Left renal cortex interstitium (tissue), 4 donors: ENCODE data around the gene SCN9A. TPM values are rescaled to one million over a fixed set of nuclear protein-coding genes. Genes with fewer than 3 reads are reported as not detected.

Experiments used
- DNase-seq, 4 donors: peaks; one replicate each; pipeline ENCODE4 v3.0.0-alpha.2; 2013; ENCODE audit warnings: low read depth in 4 of 4, low spot score in 2 of 4, missing footprints in 1 of 4
- polyA plus RNA-seq, 4 donors: library from polyadenylated mRNA; unstranded; fragments of 120-200 nt; gene quantifications; one replicate each; pipeline ENCODE4 v1.2.1, GENCODE V29; 2013; ENCODE audit not compliant: insufficient read length in 4 of 4

The SCN9A gene
- polyA plus RNA-seq, 4 donors = 1.4 to 1.9 (median 1.7) TPM

DNA sequence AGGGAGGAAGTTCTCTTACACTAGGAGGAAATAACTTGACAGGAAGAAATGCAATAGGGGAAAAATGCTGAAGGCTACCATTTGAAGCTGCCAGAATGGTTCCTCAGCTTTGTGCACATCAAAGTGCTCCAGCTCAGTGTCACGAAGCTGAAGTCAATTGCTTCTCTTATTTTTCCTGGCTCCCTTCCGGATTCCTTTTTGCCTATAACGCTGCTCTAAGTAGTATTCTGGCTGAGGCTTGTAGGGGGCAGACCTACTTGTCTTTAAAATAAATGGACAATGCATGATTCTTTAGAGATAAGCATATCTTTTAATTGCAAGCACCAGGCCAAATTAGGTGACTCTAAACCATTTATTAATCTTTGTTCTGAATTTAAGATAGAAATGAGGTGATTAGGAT, 187.7 kb downstream of the SCN9A start:
- DNase-seq = no peak

DNA sequence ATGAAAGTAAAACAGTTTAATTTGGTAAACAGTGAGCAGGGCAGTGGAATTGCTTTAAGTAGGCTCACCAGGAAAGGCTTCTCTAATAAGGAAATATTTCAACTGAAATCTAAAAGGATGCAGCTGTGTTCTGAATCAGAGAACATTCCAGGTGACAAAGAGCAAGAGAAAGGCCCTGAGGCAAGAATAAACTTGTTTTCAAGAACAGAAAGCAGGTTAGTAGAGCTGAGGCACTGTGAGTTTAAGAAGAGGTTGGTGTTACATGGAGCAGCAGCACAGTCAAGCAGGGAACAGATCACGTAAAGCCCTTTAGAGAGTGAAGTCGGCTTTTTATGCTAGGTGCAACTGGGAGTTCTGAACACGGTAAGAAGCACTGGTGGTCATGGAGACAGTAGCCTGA, 191.0 kb downstream of the SCN9A start:
- DNase-seq = no peak

DNA sequence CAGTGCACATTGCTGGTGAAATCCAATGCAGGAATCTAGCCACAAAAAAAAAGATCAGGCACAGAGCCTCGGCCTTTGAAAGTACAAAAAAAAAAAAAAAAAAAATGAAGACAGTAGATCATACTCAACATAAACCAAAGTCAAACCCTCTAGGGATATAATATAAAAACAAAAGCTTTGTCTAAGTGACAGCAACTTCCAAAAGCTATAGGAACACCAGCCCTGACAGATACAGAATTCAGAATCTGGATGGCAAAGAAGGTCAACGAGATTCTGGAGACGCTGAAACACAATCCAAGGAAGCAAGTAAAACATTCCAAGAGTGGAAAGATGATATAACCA, 194.0 kb downstream of the SCN9A start:
- DNase-seq = no peak

DNA sequence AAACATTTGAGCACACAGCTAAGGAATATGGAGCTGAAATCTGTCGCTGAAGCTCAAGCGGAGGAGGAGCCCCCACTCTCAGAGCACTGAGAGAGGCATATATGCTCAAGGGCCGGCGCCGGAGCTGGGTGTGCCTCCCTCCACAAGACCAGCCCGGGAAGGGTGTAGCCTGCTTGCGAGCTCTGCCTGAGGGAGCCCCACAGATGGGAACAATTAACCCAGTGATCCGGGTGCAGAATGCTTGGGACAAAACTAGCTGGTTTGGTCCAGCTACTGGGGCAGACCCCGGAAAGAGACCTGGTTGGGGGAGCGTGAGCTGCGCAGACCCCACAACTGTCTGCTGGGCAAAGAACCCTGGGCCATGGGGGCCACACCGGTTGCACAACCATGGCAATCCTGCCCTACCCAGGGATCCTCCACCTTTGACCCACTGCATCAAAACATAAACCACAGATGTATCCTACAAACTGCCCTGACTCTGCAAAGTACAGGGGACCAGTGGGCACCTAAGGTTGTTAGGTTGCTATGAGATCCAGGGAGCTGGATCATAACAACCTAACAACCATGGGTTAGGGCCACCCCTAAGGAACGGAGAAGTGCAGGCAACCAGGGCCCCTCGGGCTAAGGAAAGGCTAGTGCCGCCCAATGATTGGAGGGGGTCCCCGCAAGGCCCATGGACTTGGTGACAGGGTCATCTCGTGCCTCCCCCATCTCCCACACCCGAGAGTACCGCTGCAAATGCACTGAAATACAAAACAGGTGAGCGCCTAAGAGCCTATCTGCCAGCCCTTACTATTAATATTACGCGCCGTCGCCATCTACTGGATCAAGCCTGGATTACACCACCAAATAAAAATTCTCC, 194.6 kb downstream of the SCN9A start:
- DNase-seq = peak in 2 of 4 donors; percentile 15 to 25

DNA sequence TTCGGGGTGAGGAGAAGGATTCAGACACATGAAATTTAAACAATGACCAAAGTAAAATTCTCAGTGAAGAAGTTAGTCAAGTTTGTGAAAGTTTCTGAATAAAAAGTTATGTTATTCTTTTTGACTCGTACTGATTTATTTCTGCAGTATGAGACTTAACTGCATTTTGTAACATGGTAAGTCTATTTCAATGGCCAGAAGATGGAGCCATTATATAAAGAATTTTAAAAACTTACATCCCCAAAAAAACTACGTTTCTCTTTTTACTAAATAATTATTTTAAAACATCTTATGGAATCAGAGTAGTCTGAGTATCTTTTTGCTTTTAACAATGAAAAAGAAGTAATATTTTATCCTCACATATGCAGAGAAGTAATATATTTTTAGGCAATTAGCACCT, 196.5 kb downstream of the SCN9A start:
- no peak for DNase-seq

DNA sequence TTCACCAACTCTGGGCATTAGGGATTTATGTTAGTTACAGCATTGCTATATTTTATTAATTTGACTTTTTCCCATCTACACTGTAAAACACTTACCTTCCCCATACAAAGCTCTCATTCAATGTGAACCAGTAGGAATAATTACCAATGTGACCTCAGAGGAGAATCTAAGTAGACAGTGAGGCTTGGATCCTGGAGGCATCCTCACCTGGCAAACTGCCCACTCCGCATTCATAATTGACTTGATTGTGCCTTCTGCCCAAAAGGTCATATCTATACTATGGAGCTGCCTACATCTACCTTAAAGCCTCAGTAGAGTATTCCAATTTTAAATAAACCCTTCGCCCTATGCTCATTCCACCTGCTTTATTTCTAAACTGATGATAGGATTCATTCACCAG, 202.5 kb downstream of the SCN9A start:
- no peak for DNase-seq

DNA sequence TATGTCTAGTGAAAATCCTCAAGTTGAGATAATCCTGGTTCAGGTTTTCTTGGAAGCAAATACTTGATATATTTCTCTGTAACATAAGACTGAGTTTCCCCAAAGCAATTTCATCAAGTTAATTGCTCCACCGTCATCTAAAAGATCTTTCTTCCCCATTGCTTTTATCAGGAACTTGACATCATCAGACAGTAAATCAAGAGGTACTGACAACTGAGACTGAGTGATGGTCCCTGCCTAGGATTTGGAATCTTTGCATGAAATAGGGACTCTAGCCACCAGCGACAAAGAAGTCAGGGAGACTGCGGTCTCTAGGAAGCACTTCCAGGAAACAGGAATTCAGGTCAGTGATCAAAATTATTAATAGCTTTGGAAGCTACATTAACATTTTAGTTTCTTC, 204.5 kb downstream of the SCN9A start:
- no peak for DNase-seq

DNA sequence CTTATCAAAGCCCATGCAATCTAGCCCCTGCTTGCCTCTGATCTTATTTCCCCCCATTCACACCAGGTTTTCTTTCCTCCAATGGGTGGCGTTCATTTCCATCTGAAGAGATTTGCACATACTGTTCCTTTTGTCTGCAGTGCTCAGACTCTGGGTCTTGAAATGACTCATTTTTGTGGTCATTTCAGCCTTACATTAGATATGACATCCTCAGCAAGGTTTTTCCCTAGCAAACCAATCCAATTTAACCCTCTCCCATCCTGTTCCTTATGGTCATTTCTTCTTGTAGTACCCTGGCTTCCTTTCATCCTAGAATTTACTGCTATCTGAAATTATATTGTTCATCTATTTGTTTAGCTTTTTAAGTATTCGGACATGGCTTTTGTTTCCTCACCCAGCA, 205.4 kb downstream of the SCN9A start:
- no peak for DNase-seq

DNA sequence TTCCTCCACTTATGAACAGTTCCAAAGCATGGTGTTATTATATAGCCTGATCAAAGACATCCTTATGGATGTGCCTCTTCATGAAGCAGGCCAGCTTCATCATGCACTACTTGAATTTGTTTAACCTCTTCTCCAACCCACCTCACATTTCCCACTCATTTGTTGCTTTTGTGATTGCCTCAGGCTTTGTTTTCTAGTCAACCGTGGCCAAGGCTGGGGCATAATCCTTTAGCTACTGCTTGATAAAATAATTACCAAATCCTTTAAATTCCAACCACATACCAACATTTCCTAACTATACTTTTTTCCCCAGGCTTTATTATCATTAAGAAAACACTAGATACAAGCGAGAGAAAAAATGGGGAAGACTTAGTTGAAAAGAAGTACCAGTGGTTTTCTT, 208.3 kb downstream of the SCN9A start:
- DNase-seq = peak in 1 of 4 donors; percentile 10

DNA sequence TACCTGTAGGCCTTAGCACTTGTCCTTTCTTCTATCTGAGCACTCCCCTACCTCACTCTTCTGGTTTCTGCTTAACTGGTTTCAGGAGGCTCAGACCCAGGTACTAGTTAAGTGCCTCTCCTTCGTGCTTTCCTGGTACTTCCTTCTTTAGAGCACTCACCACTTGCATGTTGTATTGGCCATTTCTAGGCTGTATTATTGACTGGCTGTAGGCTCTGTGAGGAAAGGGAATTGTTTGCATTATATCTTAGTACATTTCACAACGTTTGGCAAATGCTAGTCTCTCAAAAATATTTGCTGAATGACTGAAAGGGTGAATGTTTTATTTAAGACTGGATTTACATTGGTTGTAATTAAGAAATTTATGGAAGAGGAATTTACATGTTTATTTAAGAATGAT, 212.0 kb downstream of the SCN9A start:
- no peak for DNase-seq

DNA sequence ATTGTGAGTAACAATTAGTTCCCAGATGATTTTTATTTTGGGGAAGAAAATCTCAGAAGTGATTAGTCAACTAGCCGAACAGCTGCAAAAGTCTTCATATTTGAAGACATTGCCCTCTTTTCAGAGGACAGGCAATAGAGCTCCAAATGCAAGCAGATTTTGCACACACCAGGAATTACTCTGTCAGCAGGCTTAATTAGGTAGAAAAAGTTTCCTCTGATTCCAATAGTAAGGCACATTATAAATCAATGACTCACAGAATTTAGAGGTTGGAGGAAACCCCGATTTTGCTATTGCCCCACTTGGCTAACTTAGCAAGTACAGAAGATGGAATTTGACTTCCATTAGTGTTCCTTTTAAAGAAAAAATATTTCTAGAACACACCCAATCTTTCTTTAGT, 217.2 kb downstream of the SCN9A start:
- no peak for DNase-seq

DNA sequence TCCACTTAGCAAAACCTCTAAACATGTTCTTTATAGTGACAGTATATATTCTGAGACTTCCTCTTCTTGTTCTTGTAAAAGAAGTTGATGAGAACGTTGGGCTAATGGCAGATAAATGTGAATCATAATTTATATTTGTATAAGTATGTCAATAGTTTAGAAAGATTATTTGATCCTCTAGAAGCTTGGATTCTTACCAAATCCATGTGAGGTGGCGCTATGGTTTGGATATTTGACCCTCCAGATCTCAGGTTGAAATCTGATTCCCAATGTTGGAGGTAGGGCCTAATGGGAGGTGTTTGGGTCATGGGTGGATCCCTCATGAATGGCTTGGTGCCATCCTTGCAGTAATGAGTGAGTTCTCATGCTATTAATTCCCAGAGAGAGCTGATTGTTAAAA, 218.2 kb downstream of the SCN9A start:
- DNase-seq = no peak

DNA sequence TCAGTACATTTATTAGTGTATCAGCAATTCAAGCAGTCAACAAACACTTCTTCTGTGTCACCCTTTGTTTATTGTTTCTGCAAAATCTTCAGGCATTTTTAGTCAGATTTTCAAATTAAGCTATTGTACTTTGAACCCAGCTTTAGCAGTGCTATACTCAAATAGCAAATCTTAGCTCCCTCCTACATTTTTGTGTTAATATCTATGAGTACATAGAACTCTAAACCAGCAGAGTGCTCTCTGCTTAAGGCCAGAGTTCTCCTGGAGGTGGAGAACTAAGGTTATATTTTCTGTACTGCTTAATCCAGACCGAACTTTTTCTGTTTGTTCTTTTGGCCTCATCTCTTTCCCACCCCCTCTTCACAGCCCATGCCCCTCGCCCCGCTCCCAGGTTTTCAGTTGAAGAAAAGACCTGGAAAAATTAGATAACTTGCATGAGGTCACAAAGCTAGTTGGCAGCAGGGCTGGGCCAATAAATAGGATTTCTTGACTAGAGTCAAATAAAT, 218.7 kb downstream of the SCN9A start:
- DNase-seq = no peak

DNA sequence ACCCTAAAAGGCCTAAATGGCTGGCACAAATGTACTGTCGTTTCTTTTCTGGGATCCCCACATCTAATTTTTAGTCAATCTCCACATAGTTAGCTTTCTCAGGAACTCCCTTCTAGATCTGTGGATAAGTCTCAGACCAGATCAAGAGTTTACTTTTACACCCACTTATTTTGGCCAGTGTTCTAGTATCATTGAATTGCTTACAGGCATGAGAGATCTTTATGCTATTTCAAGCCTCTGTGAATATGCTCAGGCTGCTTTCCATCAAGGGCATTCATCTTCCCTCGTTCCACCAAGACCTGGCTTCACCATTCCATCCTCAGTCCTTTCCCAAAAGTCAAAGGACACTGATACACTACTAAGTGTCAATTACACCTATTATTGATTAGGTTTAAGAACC, 220.2 kb downstream of the SCN9A start:
- DNase-seq = no peak

DNA sequence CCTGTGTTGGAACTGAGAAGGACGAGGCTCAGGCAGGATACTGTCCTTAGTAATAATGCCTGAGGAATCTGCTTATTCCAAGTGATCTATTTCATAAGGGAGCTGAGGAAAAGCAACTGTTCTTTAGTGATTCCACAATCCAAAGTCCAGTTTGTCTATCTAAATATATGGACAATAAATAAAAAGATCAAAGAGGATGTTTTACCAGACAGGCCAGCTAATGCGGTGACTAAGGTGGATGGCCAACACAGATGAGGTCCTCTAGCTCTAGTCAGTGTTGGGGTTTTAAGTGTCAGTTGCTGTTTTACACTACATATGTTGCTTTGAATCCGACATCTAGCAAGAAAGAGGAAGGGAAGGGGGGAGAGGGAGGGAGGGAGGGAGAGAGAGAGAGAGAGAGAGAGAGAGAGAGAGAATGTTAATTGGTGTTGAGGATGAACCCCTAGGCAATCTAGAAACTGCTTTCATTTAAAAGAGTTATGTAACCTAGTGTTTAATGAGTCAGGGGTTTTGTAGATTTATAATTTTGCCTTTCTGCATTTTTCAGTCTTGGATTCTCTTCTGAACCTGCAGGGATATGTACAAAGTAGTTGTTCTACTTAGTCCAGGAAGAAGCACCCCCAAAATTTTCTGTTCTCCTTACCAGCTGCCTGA, 220.9 kb downstream of the SCN9A start:
- DNase-seq = no peak

DNA sequence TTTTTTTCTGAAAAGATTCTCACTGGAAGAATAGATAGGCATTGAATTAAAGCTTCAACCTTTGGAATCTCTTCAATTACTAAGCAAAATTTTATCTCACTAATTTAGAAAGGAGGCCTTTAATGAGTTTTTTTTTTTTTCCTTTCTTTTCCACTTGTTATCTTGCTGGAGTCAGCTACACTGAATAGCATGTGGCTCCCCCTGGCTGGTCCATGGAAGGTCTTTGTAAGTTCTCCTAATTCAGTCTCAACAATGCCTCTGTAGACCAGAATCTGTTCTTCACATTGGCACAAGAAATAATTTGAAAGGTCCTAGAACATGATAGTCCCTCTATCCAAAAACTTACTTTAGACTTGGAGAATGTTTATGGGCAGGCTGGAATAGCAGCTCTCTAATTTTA, 223.7 kb downstream of the SCN9A start:
- DNase-seq = no peak

DNA sequence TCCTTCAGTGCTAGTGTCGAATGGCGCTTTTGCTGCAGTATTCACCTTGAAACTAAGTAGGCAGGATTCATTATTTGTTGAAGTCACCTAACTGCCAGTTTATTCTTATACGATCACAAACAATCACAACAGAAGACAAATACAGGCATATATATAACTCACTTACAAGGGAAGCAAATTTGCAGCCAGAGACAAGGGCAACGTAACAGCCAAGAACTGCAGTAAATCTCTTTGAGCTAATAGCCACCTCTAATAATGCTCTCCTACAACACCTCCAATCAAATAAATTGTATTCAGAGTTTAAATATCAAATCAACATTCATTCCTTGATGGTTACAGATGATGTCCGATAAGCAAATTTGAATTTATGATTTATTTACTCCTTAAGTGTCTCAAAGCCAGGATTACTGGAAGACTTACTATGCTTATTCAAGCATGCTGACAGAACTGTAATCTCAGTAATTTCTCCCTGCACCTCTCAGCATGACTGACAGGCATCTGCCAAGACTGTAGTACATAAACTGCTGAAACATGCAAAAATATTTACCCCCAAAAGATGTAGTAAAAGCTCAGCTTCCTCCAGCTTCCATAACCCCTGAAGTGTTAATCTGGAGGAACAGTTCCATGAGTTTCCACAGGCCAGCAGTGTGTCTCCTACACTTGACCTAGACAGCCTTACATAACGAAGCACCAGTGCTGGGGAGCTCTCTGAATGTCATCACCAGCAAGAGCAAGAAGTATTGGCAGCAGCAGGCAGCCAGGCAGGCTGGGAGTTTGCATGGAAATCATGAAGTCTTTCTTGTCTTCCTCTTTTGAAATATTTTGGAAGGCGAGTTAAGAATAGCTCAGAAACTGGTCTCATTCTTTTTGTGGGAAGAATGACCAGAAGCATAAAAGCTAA, 227.0 kb downstream of the SCN9A start:
- DNase-seq = no peak

DNA sequence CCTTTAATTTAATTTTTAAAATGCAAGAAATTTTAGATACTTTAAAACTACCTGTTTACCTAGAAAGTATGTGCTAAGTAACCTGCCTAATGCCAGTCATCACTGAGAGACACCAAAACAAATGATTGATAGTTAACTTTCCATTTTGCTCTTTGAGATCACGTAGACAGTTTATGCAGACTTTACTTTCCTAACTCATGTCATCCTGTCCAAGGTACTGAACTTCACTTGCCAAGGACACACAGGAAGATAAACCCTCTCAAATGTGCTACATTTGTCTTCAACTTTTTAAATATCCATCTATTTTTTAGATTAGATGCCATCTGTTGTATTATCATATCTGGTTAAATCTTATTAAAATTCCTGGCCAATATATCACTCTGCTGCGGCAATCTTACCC, 227.9 kb downstream of the SCN9A start:
- DNase-seq = no peak
